Rectal smooth muscle tissue (tissue), 1 donor: Measurements from ENCODE around the gene CCL28.
"Not testable (repeated sequence)": the region's sequence is repeated elsewhere in the genome, so short reads cannot be mapped to it uniquely, and the experiment has no call there.

Experiments used
- H3K27ac ChIP-seq: one replicate; pipeline ENCODE4 v1.7.0; 2013; ENCODE audit warnings: low read depth, low read length, inconsistent platforms
- H3K27me3 ChIP-seq: one replicate; pipeline ENCODE4 v1.7.0; 2013; ENCODE audit warnings: low read length; ENCODE audit not compliant: control insufficient read depth, insufficient read depth
- H3K36me3 ChIP-seq: one replicate; pipeline ENCODE4 v1.7.0; 2013; ENCODE audit warnings: low read length; ENCODE audit not compliant: control insufficient read depth, insufficient read depth
- H3K4me1 ChIP-seq: one replicate; pipeline ENCODE4 v1.7.0; 2013; ENCODE audit warnings: low read length; ENCODE audit not compliant: control insufficient read depth, insufficient read depth
- H3K4me3 ChIP-seq: one replicate; pipeline ENCODE4 v1.7.0; 2013; ENCODE audit warnings: low read length
- H3K9ac ChIP-seq: one replicate; pipeline ENCODE4 v1.7.0; 2013; ENCODE audit warnings: low read length

The CCL28 gene

DNA sequence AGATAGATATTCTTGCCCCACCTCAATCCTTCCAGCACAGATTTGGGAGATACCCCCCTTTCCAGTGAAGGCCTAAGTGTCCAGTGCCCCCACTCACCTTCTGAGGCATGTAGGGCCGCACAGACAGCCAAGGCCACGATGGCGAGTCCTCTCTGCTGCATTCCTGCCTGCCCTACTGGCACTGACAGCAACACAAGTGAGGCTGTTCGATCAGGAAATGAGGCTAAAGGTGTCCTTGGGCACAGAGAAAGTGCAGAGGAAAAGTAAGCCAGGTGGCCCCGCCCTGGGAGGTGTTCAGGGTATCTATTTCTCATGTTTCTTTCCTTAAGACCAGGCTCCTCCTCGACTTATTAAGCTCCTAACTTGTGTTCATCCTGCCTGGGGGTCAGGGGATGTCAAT, at the start of gene CCL28:
Gene CCL28 (minus strand): TSS at position 236 of the 400 bp plus-strand sequence. CDS start 75 bp downstream, at position 161.
- Histone ChIP-seq H3K9ac (no peak within 1 kb of the TSS), H3K27ac (no peak within 1 kb of the TSS), H3K4me1 (no peaks in the 10 kb centered on the region), H3K36me3 (no peaks in the 10 kb centered on the region), H3K27me3 (no peaks in the 10 kb centered on the region), H3K4me3 (no peak within 1 kb of the TSS)

GRCh38 chr5:43461066-43461465, 48.9 kb upstream of the CCL28 start:
- no peak overlapping the region for H3K9ac ChIP-seq
- no peaks in the 10 kb centered on the region for H3K36me3 ChIP-seq
- H3K4me1 ChIP-seq: no peaks in the 10 kb centered on the region
- no peak overlapping the region for H3K27ac ChIP-seq
- no peak overlapping the region for H3K4me3 ChIP-seq
- no peaks in the 10 kb centered on the region for H3K27me3 ChIP-seq

GRCh38 chr5:43456556-43456955, 44.4 kb upstream of the CCL28 start:
- no peaks in the 10 kb centered on the region for H3K4me1 ChIP-seq
- no peak overlapping the region for H3K9ac ChIP-seq
- H3K27ac ChIP-seq: no peak overlapping the region
- no peak overlapping the region for H3K4me3 ChIP-seq
- H3K36me3 ChIP-seq: no peaks in the 10 kb centered on the region
- no peaks in the 10 kb centered on the region for H3K27me3 ChIP-seq

DNA sequence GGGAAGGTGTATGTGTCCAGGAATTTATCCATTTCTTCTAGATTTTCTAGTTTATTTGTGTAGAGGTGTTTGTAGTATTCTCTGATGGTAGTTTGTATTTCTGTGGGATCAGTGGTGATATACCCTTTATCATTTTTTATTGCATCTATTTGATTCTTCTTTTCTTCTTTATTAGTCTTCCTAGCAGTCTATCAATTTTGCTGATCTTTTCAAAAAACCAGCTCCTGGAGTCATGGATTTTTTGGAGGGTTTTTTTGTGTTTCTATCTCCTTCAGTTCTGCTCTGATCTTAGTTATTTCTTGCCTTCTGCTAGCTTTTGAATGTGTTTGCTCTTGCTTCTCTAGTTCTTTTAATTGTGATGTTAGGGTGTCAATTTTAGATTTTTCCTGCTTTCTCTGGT, 29.4 kb upstream of the CCL28 start:
- H3K4me3 ChIP-seq, H3K4me1 ChIP-seq, H3K36me3 ChIP-seq, H3K9ac ChIP-seq, H3K27ac ChIP-seq, H3K27me3 ChIP-seq: not testable (repeated sequence)

DNA sequence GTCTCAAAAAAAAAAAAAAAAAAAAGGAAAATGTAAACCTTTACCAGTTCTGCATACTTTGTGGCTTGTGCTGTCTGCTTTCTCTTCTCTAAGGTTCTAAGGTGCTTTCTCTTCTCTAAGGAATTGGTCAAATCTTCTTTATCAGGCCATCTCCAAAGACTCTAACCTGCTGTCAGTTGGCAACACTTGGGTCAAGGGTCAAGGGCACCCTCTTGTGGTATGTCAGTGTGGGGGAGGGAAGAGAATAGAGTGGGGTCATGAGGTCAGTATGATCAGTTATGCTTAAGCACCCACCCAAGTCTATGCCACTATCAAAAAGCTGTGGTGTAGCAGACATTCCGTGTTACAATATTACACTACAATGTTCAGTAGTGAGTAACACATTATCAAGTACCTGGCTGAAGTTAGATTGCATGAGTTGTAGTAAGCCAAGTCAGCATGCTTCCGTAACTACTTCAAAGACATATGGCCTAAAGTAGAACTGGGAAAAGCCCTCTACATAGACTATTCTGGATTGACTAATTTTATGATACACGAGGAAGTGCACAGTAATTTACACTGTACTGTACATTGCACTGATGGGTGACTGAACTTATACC, 25.0 kb upstream of the CCL28 start:
- H3K9ac ChIP-seq: no peak overlapping the region
- no peaks in the 10 kb centered on the region for H3K36me3 ChIP-seq
- no peak overlapping the region for H3K27ac ChIP-seq
- no peak overlapping the region for H3K4me3 ChIP-seq
- H3K4me1 ChIP-seq: no peaks in the 10 kb centered on the region
- no peaks in the 10 kb centered on the region for H3K27me3 ChIP-seq

DNA sequence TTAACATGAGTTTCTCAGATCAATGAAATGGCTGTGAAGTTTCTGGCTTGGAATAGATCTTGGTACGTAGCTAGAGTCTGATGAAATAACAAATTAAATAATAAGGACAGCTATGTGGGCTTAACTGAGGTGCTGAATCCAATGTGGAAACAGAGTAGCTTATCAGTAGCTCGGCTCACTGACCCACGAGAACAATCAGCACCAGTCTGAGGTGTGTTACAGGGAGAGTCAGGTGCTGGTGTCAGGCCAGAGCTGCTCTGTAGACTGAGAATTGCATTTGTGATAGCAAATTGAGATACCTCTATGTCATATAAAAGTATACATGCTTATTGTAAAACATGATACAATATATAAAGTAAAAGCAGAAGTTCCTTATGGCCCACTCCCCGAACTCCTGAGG, 21.2 kb upstream of the CCL28 start:
- Histone ChIP-seq H3K36me3 (no peaks in the 10 kb centered on the region), H3K9ac (no peak overlapping the region), H3K27ac (no peak overlapping the region), H3K4me1 (no peaks in the 10 kb centered on the region), H3K27me3 (no peaks in the 10 kb centered on the region), H3K4me3 (no peak overlapping the region)

GRCh38 chr5:43432486-43433375, 20.5 kb upstream of the CCL28 start:
- H3K4me3 ChIP-seq: no peak overlapping the region
- H3K36me3 ChIP-seq: no peaks in the 10 kb centered on the region
- H3K4me1 ChIP-seq: no peaks in the 10 kb centered on the region
- no peaks in the 10 kb centered on the region for H3K27me3 ChIP-seq
- no peak overlapping the region for H3K27ac ChIP-seq
- no peak overlapping the region for H3K9ac ChIP-seq

- Histone ChIP-seq H3K36me3 (no peaks in the 10 kb centered on the region), H3K9ac (no peak overlapping the region), H3K4me3 (no peak overlapping the region), H3K27ac (no peak overlapping the region), H3K4me1 (no peaks in the 10 kb centered on the region), H3K27me3 (no peaks in the 10 kb centered on the region)
These were observed 17.5 kb upstream of the CCL28 start for GRCh38 chr5:43429706-43430105.

GRCh38 chr5:43429016-43429415, 16.8 kb upstream of the CCL28 start:
- Histone ChIP-seq H3K4me1 (no peaks in the 10 kb centered on the region), H3K9ac (no peak overlapping the region), H3K36me3 (no peaks in the 10 kb centered on the region), H3K27ac (no peak overlapping the region), H3K27me3 (no peaks in the 10 kb centered on the region), H3K4me3 (no peak overlapping the region)

DNA sequence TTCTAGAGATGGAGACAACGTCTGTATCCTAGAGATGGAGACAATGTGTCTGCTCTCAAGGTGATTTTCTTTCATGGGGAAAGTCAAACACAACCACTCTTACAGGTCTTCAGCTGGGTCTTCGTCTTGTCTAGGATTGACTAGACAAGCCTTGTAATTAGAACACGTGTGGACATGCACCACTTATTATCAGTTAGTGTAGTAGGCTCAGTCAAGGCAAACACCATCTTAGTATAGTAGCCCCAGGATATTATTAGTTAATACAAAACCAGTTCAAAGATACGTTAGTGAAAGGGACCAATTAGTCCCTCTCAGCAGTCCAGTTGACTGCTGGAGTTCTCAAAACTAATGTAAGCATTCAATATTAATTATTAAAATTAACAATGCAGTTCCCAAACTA, 15.1 kb upstream of the CCL28 start:
- no peaks in the 10 kb centered on the region for H3K36me3 ChIP-seq
- H3K27ac ChIP-seq: no peak overlapping the region
- H3K9ac ChIP-seq: no peak overlapping the region

DNA sequence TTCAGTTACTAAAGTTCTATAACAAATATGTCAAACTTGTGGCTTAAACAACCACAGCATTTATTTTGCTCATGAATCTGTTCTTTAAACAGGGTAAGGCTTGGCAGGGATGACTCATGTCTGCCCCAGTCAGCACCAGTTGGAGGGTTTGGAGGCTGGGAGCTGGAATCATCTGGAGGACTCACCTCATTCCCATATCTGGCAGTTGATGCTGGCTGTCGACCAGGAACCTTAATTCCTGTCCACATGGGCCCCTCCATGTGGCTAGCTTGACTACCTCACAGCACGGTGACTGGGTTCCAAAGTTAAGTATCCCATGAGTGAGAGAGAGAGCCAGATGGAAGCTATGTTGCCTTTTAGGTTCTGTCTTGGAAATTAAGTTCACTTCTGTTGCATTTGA, 13.8 kb upstream of the CCL28 start:
- Histone ChIP-seq H3K27ac (no peak overlapping the region), H3K4me3 (no peak overlapping the region), H3K4me1 (no peaks in the 10 kb centered on the region), H3K27me3 (no peaks in the 10 kb centered on the region), H3K9ac (no peak overlapping the region), H3K36me3 (no peaks in the 10 kb centered on the region)

More for the DNA sequence above, 15.1 kb upstream of the CCL28 start:
- Histone ChIP-seq H3K4me3 (no peak overlapping the region), H3K4me1 (no peaks in the 10 kb centered on the region), H3K27me3 (no peaks in the 10 kb centered on the region)

DNA sequence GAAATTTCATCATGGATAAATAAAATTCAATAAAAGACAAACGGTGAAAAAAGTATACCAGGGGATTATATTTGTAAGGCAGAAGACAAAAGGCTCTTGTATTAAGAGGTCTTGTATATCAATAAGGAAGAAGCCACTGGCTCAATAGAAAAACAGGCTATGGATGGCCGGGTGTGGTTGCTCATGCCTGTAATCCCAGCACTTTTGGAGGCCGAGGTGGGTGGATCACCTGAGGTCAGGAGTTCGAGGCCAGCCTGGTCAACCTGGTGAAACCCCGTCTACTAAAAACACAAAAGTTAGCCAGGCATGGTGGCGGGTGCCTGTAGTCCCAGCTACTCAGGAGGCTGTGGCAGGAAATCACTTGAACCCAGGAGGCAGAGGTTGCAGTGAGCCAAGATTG, 10.9 kb upstream of the CCL28 start:
- not testable (repeated sequence) for H3K9ac ChIP-seq, H3K36me3 ChIP-seq, H3K4me3 ChIP-seq, H3K4me1 ChIP-seq, H3K27ac ChIP-seq, H3K27me3 ChIP-seq

DNA sequence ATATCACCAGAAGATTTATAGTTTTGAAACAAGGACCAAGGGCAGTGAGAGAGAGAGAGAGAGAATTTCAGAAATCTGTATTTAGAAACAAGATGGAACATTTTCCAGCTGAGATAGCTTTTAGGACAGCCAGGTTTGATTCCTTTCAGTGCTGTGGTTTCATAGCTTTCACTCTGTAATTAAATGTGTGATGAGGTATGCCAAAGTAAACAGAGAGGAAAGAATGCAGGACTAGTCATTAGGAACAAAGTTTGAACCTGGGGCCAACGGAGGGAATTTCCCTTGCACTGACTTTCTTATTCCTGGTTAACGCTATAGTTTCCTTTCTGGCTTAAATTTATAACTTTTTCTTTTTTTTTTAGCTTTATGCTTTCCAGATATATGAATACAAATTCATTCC, 10.0 kb upstream of the CCL28 start:
- H3K36me3 ChIP-seq: no peaks in the 10 kb centered on the region
- H3K4me3 ChIP-seq: no peak overlapping the region
- H3K9ac ChIP-seq: no peak overlapping the region
- no peaks in the 10 kb centered on the region for H3K4me1 ChIP-seq
- no peak overlapping the region for H3K27ac ChIP-seq
- H3K27me3 ChIP-seq: no peaks in the 10 kb centered on the region
